NCI-H2196 treated with DMSO at 0.1 percent for 48 hours (cell line): ENCODE measurements around the gene CCDC148.

Source experiments
- DNase-seq: peaks from one replicate; lab custom pipeline; 2025; ENCODE audit not compliant: unreplicated experiment; lab: John Stamatoyannopoulos, UW

CCDC148 gene

DNA sequence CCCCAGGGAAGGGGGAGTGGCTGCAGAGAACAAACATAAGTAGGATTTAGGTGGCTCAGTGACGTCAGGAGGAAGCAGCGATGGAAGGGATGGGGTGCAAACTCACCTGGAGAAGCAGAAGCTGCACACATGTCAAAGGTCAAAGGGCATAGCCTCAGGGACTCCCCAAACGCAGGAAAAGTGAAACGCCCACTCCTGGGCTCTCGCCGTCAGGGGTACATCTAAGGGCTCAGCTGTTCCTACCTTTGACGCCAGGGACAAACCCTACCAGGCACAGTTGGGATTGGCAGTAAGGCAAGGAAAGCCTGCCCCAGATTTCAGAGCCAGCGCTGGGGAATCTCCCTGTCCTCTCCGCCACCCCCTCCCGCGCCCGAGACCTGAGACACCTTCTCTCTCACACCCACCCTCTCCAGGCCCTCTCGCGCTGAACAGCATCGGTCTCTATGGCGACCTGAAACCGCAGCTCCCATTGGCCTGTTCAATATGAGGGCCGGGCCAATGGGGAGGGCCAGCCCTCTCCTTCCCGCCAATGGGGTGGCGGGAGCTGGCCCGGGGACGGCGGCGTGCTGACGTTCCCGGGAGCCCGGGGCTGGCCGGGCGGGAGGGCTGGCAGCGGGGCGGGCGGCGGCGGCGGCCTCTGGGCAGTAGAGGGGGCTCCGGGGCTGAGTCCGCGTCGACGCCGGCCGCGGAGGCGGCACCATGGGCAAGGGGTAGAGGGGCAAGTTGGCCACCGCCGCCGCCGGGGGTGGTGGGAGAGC is at the start of gene CCDC148, which contains the start of gene PKP4:
Gene CCDC148 (minus strand): TSS at position 445 of the 758 bp plus-strand sequence. CDS start 314 bp downstream, at position 131.
Gene PKP4 (plus strand): TSS at position 644 of the 758 bp plus-strand sequence. CDS start 76,233 bp downstream, outside the sequence.
- DNase-seq, result peak; percentile 92

DNA sequence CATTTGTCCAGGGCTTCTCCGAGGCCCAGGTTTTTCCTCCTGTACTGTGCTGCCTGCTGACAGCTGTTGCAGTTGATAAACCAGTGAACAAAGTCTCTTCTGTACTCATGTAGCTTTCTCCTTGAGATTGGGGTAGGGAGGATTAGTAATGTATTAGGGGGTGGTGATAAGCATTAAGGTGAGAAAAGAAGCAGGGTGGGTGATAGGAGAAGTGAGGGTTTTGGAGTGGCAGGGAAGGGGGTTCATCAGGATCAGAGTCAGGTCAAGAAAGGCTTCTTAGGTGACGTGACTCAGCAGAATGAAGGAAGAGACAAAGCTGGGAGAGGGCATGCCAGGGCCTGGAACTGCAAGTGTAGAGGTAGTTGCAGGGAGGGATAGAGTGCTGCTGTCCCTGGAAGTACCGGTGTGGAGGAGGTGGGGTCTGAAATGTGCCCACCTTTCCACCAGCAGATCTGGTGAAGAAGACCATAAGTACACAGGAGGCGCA is 48.9 kb upstream of the CCDC148 start:
- no peak for DNase-seq

DNA sequence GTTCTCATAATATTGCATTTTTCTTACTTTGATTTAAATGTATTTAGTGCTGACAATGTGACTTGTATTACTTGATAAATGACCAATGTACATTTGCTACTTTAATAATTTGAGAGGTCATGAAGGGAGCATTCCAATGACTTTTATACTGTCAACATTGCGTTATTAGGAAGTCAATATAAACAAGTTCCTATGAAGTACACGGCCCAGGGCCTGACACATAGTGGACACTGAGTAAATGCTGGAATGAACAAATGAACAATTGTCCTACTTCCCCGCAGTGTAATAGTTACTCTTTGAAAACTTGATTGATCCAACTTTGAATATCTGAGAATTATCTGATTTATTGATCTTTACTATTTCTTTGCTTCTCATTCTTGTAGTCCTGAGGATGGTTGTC is 47.5 kb upstream of the CCDC148 start:
- DNase-seq, result no peak

DNA sequence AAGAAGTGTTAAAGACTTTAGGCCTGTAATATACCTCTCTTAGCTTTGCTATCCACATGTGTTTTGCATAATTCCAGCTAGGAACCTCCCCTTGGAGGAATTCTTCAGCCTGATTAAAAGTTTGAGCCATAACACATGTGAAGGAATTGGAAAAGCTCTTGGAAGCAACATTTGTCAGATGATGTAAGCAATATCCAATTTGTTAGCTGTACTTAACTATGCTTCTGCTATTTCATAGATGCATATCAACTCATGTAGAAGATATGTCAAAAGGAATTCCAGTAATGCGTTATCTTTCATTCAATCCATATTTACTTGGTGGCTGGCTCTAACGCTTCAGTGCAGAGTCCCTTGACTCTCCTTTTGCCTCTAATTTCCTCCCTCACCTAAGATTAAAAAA is 46.4 kb upstream of the CCDC148 start:
- DNase-seq, result no peak

DNA sequence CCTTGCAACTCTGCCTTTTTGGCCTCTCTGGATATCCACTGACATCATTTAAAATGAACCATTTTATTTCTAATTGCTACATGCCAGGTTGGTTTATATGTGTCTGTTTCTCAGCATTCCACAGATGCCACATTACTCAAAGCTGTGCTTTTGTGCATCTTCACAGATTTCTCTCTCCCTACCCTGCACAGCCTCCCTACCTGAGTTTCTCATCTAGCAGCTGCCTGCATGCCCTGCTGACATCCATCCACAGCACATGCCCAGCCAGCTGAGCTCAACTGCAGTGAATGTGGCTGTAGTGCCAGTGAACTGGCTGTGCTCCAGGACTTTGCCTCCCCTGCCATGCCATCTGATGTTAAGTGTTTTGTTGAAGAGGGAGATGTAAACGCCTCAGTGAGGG is 44.7 kb upstream of the CCDC148 start:
- DNase-seq, result peak; percentile 38

DNA sequence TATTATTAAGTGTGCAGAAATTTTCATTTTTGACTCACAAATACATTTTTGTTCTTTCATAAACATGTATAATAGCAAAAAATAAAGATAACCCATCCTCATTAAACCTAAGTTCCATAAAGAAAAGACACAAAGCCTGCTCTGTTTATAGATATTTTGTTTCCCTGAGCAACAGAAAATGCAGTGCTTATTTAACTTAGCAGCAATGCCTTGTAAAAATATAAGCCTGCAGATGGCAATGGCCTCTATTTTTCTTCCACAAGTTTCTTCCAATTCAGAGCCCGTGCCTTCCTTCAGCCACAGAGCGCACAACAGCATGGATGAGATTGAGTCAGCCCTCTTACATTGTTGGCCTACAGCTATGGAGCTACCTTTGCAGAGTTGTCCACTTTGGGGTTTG is 43.8 kb upstream of the CCDC148 start:
- no peak for DNase-seq

DNA sequence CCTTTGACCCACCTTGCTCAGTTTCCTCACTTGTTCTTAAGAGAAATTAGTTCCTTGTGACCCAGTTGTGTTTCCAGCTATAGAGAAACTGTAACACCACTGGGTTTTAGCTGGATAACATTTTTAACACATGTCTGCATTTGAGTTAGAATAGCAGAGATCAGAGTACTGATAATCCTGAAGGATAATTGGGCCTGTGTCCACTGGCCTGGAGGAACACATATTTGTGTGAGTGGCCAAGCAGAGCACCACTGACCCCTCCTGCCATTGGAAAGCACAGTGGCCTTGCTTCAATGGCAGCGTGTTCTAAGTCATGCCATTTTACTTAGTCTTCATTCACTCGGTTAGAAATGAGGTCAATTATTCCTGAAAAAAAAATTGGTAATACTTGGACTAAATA is 42.8 kb upstream of the CCDC148 start:
- DNase-seq, result no peak

DNA sequence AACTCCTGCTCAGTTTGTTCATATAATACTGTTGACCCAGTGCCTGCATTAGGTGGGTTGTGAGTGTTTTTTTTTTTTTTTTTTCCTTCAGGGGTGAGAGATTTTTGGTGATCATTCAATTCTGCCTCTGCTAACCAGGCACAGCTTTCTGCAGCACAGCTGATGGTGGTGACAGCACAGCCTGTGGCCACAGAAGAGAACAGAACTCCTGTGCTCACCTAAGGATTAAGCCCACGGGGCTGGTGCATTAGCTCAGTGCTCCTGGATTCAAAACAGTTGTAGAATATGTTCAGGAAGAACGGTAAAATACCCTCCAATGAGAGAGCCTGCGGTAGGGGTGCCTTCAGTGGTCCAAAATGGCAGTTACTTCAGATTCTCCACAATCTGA is 42.2 kb upstream of the CCDC148 start:
- no peak for DNase-seq

DNA sequence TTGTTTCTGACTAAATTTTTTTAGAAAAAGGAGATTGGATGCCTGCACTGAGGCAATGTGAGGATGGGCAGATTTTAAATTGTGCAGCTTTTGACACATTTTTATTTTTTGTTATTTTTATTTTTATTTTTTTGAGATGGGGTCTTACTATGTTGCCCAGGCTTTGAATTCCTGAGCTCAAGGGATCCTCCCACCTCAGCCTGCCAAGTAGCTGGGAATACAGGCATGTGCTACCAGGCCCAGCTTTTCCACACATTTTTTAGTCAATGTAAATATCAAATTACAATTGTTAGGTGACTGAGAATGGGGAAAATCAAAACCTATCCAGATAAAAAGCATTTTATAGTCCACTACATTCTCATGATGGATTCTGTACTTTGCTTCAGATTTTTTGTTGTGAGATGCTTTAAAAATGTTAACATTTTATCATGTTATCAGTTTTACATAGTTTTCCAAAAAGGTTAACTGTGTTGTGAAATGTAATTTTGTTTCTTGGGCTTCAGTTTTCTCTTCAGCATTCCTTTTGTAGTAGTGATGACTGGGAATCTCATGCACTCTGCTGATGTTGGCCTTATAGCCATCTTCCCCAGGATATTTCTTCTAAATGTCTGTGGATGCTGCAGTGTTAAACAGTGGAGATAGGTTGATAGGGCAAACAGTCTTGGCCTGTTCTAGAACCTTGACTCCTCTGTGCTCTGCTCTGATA is 41.6 kb upstream of the CCDC148 start:
- DNase-seq, result no peak

DNA sequence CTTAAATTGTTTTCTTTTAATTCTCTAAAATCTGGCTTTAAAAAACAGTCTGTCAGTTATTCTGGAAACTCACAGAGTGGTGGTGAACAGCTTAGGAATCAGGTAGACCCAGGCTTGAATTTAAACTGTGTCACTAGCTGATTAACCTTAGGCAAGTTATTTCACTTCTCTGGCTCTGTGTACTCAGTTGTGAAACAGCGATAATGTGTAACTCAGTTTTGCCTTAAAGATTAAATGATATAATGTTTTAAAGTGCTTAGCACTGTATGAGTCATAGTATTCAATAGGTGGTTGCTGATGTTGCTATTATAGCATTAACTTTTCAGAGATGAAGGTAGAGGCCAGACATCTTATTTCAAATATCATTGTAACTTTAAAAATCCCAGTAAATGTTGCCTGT is 40.9 kb upstream of the CCDC148 start:
- DNase-seq, result no peak

DNA sequence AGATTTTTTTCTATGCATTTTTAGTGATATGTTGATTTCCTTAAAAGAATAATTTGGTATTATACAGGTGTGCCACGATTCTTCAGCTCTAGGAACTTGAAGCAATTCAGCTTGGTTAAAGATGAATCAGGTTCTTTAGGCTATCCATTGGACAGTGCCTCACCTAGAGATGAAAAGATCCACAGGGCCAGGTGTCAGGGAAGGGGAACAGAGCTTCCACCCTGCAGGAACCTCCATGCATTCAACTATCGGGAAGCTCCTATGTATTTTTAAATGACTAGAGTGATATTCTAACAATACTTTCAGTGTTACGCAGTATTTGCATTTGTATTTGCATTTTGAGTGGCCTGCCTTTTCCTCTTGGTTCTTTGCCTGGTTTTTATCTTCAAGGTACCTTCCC is 40.4 kb upstream of the CCDC148 start:
- DNase-seq, result no peak

DNA sequence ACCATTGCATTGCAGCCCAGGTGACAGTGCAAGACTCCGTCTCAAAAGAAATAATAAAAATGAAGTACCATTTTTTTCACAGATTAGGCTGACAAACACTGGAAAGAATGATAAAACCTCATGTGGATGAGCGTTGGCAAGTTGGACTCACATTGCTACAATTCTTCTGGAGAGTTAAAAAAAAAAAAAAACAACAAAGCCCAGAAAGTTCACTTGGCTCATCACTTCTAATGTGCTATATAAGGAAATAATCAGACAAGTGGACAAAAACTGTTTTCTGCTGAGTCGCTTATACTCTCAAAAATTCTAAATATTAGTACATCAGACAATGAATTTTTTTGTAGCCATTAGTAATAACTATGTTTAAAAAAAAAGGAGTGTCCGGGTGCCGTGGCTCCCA is 38.6 kb upstream of the CCDC148 start:
- DNase-seq, result no peak

DNA sequence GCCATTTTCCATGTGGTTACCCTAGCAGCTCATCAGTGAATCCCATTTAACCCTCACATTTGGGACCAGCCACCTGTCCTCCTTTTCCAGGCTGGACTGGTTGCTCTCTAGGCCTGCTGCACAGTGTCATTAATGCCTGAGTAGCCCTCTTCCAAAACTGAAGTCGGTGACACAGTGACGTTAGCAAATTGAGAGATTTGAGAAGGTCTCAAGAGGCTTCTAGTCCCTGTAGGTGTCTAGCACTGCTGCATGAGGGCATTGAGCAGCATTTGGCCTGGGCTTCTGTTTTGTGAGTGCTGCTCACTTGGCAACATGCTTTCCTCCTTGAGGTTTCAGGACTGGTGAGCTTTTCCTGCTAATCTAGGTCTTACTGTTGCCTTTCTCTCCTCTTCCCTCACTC is 36.9 kb upstream of the CCDC148 start:
- no peak for DNase-seq

DNA sequence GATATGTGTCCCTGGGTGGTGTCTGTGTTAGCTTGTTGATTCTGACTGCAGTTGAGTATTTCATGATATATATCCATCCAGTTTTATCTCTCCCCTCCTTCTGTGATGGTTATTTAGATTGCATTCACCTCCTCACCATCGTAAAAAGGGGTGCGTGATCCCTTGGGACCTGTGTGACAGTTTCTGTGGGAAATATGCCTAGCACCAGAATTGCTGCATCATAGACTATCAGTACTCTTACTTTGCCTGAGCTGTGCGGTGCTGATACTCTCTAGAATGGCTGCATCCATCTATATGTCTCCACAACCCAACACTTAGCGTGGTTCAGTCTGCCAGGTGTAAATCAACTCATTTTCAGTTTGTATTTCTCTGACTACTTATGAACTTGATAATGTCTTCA is 34.5 kb upstream of the CCDC148 start:
- no peak for DNase-seq

DNA sequence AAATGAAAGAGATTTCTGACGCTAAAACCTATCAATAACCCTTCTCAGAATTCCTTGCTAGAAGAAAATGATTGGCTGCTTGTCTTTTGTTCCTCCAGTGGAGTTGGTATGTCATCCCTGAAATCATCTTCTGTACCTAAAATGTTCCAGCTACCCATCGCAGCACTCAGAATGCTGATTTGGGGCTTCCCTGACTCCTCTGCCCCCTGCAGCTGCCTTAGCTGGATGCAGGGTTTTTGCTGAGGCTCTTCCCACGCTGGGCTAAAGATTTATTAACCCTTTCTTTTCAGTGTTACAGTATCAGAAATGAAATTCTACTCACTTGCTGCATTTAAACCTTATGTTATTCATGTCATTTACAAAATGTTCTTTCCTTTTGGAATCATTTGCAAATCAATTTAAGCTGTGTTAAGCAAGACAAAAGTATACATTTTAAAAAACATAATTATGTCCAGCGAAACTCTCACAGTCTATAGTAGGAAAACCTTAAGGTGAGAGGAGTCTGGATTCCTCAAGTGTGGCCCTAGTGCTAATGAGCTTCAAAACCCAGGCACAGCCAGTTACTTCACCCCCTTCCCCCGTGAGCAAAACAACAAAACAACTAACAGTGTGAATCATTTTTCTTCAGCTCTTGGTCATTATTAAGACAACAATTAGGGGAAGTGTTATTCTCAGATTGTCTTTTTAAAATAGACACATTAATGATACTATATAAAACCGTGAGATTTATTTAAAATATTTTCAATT is 33.0 kb upstream of the CCDC148 start:
- DNase-seq, result no peak

DNA sequence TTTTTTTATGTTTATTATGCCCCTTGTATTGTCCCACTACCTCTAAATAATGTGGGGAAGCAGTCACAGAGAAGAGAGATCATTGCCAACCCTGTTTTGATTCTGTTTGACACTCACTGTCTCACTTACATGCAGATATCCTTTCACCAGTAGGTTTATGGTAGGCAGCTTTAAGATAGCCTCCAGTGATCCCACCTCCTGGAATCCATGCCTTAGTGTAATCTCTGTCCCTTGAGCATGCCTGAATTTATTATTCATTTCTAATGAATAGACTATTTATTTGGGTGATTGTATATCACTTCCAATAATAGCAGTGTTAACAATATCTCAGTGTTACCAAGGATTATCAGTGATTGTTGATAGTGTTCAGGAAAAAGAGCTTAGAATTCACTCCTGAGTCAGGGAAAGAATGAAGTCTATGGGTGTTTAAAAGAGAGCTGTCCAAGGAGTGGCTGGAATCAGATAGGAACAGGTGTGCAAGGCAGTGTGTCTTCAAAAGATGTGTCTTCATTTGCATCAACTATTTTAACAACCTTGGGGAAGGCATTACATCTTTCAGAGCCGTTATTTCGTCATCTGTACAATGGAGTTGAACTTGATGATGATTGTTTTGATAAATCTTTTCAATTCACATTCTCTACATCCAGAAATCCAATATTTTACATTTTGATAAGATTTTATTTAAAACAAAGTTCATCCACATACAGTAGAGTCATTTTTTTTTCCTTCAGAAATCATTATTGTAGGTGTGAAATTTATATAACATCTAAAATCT is 32.1 kb upstream of the CCDC148 start:
- DNase-seq, result no peak

DNA sequence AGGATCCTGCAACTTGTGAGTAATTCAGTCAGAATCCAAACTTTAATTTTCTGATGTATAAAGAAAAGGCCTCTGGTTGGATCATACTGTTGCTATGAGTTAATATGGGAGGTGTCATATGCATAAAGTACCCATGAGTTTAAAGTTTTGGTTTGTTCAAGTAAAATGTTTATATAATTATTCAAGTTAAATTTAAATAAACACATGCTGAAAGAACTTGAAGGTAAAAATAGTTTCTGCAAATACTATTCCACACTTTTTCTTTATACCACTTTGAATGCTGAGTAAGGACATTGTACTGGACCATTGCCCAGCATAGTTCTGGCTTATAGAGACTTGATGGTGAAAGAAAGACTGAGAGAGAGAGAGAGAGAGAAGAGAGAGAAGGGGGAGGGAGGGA is 30.9 kb upstream of the CCDC148 start:
- no peak for DNase-seq

DNA sequence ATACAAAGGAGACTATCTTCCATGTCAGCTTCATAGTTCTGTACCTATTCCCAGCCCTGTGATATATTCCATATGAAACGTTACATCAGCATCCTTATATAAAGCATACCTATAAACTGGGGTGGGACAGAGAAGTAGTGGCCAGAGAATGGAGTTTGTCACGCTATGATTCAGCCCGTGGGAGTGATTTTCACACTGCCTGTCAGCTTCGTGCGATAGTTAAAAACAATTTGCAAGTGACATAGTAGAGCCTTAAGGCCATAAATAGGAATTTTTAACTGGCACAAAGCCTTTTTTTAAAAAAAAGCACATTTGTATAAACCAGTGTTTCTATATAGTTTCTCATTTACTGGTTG is 30.4 kb upstream of the CCDC148 start:
- no peak for DNase-seq

DNA sequence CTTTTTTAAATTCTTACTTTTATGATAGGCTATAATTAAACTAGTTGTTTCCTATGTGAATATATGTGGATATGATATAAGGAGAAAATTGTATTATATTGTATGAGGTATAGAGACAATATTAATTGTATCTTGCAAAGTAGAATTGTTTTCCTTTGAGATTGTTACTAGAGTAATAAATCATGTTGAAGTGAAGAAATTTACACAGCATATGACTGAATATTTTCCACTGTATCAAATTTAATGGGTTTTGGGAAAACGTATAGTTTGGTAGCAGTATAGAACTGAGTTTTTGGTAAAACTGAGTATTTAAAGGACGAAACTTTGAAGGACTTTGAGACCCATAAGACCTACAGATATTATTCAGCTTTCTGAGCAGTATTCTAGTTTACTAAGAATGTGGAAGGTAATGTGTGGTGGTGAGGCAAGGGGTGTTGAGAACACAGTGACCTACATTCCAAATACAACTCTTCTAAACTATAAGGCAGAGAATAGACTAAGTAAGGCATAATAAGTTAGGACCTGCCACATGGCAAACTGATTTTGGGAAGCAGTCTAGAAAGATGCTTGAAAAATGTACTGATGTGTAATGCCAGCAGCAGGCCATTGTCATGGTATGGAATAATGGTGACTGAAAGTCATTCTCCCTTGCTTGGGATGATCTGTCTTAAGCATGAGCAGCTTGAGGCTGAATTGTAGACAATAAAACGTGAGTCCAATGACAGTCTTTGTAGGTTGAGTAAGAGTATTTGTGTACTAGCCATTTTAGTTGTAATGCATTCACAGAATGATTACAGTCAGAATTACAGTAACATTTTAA is 29.8 kb upstream of the CCDC148 start:
- DNase-seq, result no peak

DNA sequence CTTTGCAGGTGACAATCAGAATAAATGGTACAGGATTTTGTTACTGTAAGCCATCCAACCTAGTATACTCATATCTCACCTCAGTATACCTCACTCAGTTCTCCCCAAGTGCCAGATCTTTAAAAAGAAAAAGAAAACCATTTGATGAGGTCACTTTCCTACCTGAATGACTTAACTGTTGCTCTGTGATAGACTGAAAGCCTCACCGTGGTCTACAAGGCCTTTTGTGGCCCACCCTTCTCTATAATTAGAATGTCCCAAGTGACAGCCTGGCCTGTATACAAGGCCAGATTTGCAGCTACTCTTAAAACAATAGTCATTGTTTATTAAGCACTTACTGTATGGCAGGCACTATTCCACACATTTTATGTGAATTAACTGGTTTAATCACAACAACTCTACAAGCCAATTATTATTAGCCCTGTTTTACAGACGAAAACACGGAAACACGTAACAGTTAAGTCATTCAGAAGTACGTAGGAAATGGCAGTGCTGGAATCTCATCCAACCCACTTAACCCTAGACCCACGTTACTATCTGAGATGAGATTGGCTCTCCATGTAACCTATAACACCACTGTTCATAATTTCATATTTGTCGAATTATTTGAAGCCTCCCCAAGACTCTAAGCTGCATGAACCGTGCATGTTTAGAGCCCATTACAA is 28.5 kb upstream of the CCDC148 start:
- no peak for DNase-seq
